Calu3 (cell line): ENCODE measurements around the gene HYOU1. TPM values are rescaled to one million over a fixed set of nuclear protein-coding genes. Genes with fewer than 3 reads are reported as not detected.

Source experiments
- BruUV-seq: library from RNA; stranded (reverse); fragments of 400-500 nt; replicated peaks from 2 replicates; lab custom pipeline; 2021; lab: Mats Ljungman, UMichigan
- CTCF ChIA-PET: fragments of 300-600 bp; sonication (Branson Sonifier 250); formaldehyde crosslinking; loops from one replicate; lab custom pipeline; 2022; ENCODE audit warnings: antibody characterized with exemption; lab: Charles Lee
- DNase-seq: peaks from one replicate; pipeline ENCODE4 v3.0.0; 2022
- H3K27ac Mint-ChIP-seq: one replicate; pipeline ENCODE4 v1.8.0; 2022; ENCODE audit warnings: mixed read lengths; ENCODE audit not compliant: unreplicated experiment
- H3K27me3 Mint-ChIP-seq: one replicate; pipeline ENCODE4 v1.8.0; 2022; ENCODE audit warnings: mixed read lengths; ENCODE audit not compliant: unreplicated experiment
- H3K36me3 Mint-ChIP-seq: one replicate; pipeline ENCODE4 v1.8.0; 2022; ENCODE audit warnings: mild to moderate bottlenecking, moderate library complexity, mixed read lengths; ENCODE audit not compliant: insufficient read depth, unreplicated experiment
- H3K4me1 Mint-ChIP-seq: one replicate; pipeline ENCODE4 v1.8.0; 2022; ENCODE audit warnings: mild to moderate bottlenecking, low read depth, mixed read lengths; ENCODE audit not compliant: unreplicated experiment
- H3K4me3 Mint-ChIP-seq: one replicate; pipeline ENCODE4 v1.8.0; 2022; ENCODE audit warnings: mild to moderate bottlenecking, low read depth, moderate library complexity, mixed read lengths; ENCODE audit not compliant: unreplicated experiment
- H3K9me3 Mint-ChIP-seq: one replicate; pipeline ENCODE4 v1.8.0; 2022; ENCODE audit warnings: low read depth, mixed read lengths; ENCODE audit not compliant: unreplicated experiment
- intact Hi-C: fragments of 100-400 bp; cut with micrococcal nuclease; formaldehyde crosslinking; loops from one replicate; pipeline ENCODE4 v1.10.0; 2022; ENCODE audit not compliant: unreplicated experiment
- total RNA-seq: library from RNA; stranded (reverse); gene quantifications from 2 replicates; pipeline ENCODE4 v1.2.3, GENCODE V29; 2022
- TF ChIP-seq, protein P1 (sequence below): fragments of 200-600 bp; IDR thresholded peaks from one replicate; pipeline ENCODE4 v1.8.0; 2022; ENCODE audit warnings: antibody characterized with exemption; ENCODE audit not compliant: unreplicated experiment

HYOU1 gene
- total RNA-seq, 1 experiment from 2014 or later, result 180 TPM

DNA sequence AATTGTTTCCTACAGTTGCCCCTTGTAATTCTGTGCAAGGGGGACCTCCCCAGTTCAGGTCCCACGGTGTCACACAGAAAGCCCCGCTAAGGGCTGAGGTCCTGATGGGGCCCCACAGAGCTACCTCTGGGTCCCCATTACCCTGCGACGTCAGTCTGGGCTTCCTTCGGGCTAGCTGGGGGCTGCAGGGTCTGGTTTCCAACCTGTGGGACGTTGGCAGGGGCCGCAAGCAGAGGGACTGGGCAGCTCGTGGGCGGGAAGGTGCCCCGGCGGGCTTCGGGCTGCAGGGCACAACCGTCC is 27.0 kb downstream of the HYOU1 start:
- Mint-ChIP-seq H3K4me1 (peaks cover 24% of the 10 kb centered on the region), H3K4me3 (peak overlapping the region; percentile 76), H3K36me3 (peaks cover 21% of the 10 kb centered on the region), H3K9me3 (no peaks in the 10 kb centered on the region), H3K27ac (peak overlapping the region; percentile 50), H3K27me3 (no peaks in the 10 kb centered on the region)
- DNase-seq, result no peak
- CTCF ChIA-PET, result interaction anchor here (0.6 kb wide), 2 partner anchors 220 to 264 kb away, joined by 3 to 6 read pairs; no protein-coding TSS in a partner anchor
- no TSS peak for BruUV-seq
- intact Hi-C loops, result no loop called here
- TF ChIP-seq, protein P1, sequence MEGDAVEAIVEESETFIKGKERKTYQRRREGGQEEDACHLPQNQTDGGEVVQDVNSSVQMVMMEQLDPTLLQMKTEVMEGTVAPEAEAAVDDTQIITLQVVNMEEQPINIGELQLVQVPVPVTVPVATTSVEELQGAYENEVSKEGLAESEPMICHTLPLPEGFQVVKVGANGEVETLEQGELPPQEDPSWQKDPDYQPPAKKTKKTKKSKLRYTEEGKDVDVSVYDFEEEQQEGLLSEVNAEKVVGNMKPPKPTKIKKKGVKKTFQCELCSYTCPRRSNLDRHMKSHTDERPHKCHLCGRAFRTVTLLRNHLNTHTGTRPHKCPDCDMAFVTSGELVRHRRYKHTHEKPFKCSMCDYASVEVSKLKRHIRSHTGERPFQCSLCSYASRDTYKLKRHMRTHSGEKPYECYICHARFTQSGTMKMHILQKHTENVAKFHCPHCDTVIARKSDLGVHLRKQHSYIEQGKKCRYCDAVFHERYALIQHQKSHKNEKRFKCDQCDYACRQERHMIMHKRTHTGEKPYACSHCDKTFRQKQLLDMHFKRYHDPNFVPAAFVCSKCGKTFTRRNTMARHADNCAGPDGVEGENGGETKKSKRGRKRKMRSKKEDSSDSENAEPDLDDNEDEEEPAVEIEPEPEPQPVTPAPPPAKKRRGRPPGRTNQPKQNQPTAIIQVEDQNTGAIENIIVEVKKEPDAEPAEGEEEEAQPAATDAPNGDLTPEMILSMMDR, result no peak

DNA sequence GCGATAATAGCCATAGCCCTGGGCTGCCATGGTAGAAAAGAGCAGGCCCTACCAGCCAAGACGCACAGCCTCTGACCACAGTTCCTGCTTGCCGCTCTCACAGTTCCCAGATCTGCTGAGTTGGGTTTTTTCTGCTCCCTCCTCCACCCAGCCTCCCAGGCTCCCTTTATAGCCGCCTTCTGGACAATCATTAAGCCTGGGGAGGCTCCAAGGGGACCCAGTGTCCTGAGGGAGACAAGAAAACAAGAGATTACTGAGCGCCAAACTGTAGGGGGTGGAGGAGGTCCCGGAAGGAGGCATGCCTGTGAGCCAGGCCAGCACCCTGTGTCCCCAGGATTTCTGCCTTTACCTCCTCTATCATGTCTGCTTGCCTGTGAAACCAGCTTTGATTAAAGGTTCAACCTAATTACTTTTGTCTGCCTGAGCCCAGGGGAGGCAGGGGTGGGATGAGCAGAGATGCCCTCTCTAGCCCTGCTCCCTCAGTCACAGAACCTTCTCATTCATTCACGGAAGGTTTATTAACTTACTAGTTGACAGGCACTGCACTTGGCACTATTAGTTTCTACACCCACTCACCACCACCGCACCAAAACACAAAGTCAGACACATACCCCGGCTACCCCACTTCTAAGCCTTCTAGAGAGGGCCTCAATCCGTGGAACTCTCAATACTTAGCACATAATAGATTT is 27.5 kb downstream of the HYOU1 start:
- Mint-ChIP-seq H3K27me3 (no peaks in the 10 kb centered on the region), H3K4me1 (peaks cover 24% of the 10 kb centered on the region), H3K27ac (peak overlapping the region; percentile 50), H3K9me3 (no peaks in the 10 kb centered on the region), H3K36me3 (peaks cover 22% of the 10 kb centered on the region), H3K4me3 (peak overlapping the region; percentile 76)
- BruUV-seq, result TSS peak; percentile 24
- intact Hi-C loops, result no loop called here
- TF ChIP-seq, protein P1, result no peak
- CTCF ChIA-PET, result interaction anchor here (0.6 kb wide), 1 partner anchor 220 kb away, joined by 6 read pairs; no protein-coding TSS in a partner anchor
- DNase-seq, result peak; percentile 61

DNA sequence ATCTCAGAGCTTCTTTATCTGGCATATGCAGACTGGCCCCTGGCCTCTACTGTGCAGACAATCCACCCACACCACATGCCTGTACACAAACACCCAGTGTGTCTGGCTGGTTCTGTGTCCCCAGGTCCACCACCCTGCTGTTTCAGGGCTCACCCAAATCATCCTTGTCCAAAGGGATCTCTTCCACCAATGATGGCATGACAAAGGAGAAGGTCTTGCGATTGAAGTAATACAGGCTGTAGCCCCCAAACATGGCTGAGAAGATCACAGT is 28.0 kb downstream of the HYOU1 start:
- no peak for DNase-seq
- CTCF ChIA-PET, result no interaction called here
- peaks cover 24% of the 10 kb centered on the region for H3K4me1 Mint-ChIP-seq
- BruUV-seq, result no TSS peak
- intact Hi-C loops, result no loop called here
- no peaks in the 10 kb centered on the region for H3K9me3 Mint-ChIP-seq
- TF ChIP-seq, protein P1, result no peak
- peak overlapping the region; percentile 76 for H3K4me3 Mint-ChIP-seq
- H3K27ac Mint-ChIP-seq, result peak overlapping the region; percentile 50
- H3K36me3 Mint-ChIP-seq, result peaks cover 27% of the 10 kb centered on the region
- no peaks in the 10 kb centered on the region for H3K27me3 Mint-ChIP-seq

GRCh38 chr11:119028346-119029068 is 28.5 kb downstream of the HYOU1 start:
- TF ChIP-seq, protein P1, result no peak
- CTCF ChIA-PET, result no interaction called here
- peak; percentile 8 for DNase-seq
- Mint-ChIP-seq H3K27ac (no peak overlapping the region), H3K27me3 (no peaks in the 10 kb centered on the region), H3K4me3 (peak overlapping the region; percentile 76), H3K36me3 (peaks cover 29% of the 10 kb centered on the region), H3K9me3 (no peaks in the 10 kb centered on the region), H3K4me1 (peaks cover 24% of the 10 kb centered on the region)
- intact Hi-C loops, result no loop called here
- BruUV-seq, result no TSS peak
